Retinal pigment epithelial cell (primary cell): Measurements from ENCODE around the gene TBC1D32.
"Not testable (repeated sequence)": the region's sequence is repeated elsewhere in the genome, so short reads cannot be mapped to it uniquely, and the experiment has no call there.

Experiments
- DNase-seq: peaks from one replicate; pipeline ENCODE4 v3.0.0-alpha.2; 2010; ENCODE audit warnings: low read depth
- H3K4me3 ChIP-seq: 2 replicates; pipeline ENCODE4 v1.5.1; 2011; ENCODE audit warnings: mild to moderate bottlenecking, low read length, control low read depth, moderate library complexity
- CTCF ChIP-seq: conservative IDR thresholded peaks from 2 replicates; pipeline ENCODE4 v1.5.1; 2011; ENCODE audit warnings: low read depth, low read length, control low read depth, inconsistent platforms

TBC1D32 gene

DNA sequence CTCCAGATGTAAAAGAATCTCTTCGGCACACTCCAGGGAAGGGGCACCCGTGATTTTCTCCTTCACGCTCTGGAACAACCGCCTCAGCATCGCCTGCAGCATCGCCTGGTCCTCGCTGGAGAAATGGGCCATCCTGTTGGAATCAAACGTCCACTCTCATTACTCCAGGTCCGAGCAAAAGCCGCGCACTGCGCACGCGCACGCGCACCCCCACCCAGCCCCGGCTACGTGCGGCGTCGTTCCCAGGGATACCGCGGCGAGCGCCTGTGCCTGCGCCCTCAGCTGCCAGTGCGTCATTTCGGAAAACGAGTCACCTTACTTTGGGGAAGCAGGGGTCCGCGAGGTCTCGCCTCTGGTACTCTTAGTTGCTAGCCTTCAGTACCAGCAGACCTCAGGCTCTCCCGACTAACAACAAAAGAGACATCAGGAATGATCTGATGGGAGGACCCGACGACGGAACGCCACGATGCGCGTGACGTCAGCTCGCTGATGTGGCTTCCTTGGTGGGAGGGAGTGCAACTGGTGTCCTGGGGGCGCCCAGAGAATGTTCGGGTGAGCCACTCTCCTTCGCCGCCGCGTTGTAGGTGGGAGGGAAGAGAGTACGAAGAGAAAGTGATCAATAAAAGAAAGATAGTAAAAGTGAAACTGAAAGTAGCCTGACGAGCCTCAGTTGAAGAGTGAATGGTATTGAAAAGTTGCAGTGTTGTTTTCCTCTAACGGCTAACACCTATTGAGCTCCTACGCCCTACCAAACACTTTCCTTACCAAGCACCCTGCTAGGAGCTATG, at the start of gene TBC1D32:
Gene TBC1D32 (minus strand): TSS at position 182 of the 788 bp plus-strand sequence. CDS start 50 bp downstream, at position 132.
- DNase-seq: peak; percentile 63
- no peak for TF ChIP-seq CTCF
- peak within 1 kb of the TSS; percentile 73 for H3K4me3 ChIP-seq

DNA sequence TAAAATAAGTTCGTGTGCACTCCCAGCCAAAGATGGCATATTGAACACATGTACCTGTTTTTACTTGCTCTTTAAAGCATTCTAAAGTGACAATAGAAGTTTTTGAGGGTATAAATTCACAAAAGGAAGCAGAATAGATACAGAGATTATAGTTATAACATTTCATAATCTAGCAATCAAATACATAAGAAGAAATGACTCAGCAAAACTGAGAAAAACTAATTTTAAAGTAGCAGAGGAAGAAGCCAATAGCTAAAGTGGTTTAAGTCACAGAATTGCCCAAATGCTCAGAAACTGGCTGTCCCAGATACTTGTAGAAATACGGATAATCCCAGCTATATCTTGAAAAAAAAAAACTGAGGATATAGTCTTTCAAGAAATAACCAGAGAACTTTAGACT, 49.2 kb upstream of the TBC1D32 start:
- no peak for TF ChIP-seq CTCF
- DNase-seq: no peak
- no peak overlapping the region for H3K4me3 ChIP-seq

DNA sequence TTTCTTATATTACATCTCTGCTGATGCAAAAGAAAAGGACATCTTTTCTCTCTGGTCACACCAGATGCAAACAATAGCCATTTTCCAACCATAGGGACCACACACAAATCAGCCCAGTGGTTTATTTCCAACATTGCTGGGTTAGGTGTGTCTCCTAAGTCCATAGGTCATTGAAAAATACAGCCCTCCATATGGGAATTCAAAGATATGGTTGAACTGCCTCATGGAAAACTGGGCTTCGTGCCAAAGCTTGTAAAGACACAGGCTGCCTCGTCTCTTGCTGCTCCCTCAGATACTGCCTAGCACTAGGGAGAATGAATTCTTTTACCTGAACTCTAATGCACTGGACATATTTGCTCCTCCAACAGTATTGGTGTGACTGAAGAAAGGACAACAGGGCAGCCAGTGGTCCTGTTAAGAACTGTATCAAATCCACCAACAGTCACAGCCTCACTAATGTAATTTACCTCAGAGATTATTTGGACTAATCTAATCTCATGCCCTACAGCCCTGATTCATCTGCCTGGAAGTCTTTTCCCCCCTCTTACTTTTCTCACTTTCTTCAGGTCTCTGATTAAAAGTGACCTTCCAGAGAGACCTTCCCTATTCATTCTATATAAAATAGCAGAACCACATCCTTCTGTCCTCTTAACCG, 48.3 kb upstream of the TBC1D32 start:
- DNase-seq: no peak
- no peak for TF ChIP-seq CTCF
- H3K4me3 ChIP-seq: no peak overlapping the region

- H3K4me3 ChIP-seq: no peak overlapping the region
- TF ChIP-seq CTCF: no peak
- DNase-seq: no peak
Measured at GRCh38 chr6:121376411-121376810, 42.1 kb upstream of the TBC1D32 start.

DNA sequence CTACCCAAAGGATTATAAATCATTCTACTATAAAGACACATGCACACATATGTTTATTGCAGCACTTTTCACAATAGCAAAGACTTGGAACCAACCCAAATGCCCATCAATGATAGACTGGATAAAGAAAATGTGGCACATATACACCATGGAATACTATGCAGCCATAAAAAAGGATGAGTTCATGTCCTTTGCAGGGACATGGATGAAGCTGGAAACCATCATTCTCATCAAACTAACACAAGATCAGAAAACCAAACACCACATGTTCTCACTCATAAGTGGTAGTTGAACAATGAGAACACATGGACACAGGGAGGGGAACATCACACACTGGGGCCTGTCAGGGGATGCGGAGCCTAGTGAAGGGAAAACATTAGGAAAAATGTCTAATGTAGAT, 39.9 kb upstream of the TBC1D32 start:
- not testable (repeated sequence) for DNase-seq, H3K4me3 ChIP-seq

DNA sequence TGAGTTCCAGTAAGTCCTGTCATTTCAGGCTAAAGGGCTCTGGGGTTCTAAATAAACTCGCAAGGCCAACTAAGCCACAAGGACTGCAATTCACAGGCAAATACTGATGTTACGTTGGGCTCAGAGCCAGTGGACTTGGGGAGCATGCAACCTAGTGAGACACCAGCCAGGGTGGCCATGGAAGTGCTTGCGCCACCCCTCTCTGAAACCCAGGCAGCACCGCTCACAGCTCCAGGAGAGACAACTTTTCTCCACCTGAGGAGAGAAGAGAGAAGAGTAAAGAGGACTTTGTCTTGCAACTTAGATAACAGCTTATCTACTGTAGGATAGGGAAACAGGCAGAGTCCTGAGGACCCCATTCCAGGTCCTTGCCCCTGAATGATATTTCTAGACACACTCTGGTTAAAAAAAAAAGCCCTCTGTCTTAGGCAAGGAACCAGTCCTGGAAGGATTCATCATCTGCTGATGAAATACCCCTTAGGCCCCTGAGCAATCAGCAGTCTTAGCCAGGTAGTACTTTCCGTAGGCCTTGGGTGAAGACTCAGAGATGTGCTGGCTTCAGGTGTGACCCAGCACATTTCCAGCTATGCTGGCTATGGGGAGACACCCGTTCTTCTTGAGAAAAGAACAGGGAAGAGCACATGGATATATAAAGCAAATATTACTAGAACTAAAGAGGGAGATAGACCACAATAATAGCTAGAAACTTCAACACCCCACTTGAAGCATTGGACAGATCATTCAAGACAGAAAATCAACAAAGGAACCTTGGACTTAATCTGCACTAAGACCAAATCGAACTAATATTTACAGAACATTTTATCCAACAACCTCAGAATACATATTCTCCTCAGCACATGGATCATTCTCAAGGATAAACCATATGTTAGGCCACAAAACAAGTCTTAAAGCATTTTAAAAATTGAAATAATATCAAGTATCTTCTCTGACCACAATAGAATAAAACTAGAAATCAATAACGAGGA, 31.5 kb upstream of the TBC1D32 start:
- TF ChIP-seq CTCF: no peak
- H3K4me3 ChIP-seq: no peak overlapping the region
- no peak for DNase-seq

GRCh38 chr6:121356575-121356974, 22.3 kb upstream of the TBC1D32 start:
- DNase-seq: no peak
- TF ChIP-seq CTCF: no peak
- H3K4me3 ChIP-seq: no peak overlapping the region
